ENCODE results near the gene C8G. TPM values are rescaled to one million over a fixed set of nuclear protein-coding genes. Genes with fewer than 3 reads are reported as not detected.

C8G gene
- total RNA-seq, 1 donor from 2014 or later: not detected

GRCh38 chr9:136985027-136985602 is 40.1 kb downstream of the C8G start:
- TF ChIP-seq CTCF (IDR thresholded peaks at IDR 0.05) (no peak), POLR2AphosphoS5 (IDR thresholded peaks at IDR 0.05; ENCODE audit: insufficient read depth in 1 of 2, low read depth in 1 of 2) (no peak), POLR2A (IDR thresholded peaks at IDR 0.05) (no peak)
- H3K27me3 ChIP-seq: peaks cover 6% of the 10 kb centered on the region
- peak overlapping the region in 1 of 2 donors; percentile 2 for H3K4me3 ChIP-seq
- peaks cover 28% of the 10 kb centered on the region for H3K4me1 ChIP-seq
- H3K9me3 ChIP-seq: no peaks in the 10 kb centered on the region
- intact Hi-C loops (cut with DNase I): no loop called here
- H3K36me3 ChIP-seq: no peaks in the 10 kb centered on the region
- no peak overlapping the region for H3K27ac ChIP-seq
- no peak for DNase-seq (ENCODE audit: extremely low spot score in 2 of 2)

- Histone ChIP-seq H3K27me3 (peaks cover 6% of the 10 kb centered on the region), H3K4me3 (no peak overlapping the region), H3K36me3 (no peaks in the 10 kb centered on the region), H3K27ac (no peak overlapping the region), H3K4me1 (peaks cover 26% of the 10 kb centered on the region), H3K9me3 (no peaks in the 10 kb centered on the region)
- DNase-seq (ENCODE audit: extremely low spot score in 2 of 2): no peak
- intact Hi-C loops (cut with DNase I): no loop called here
- no peak for TF ChIP-seq CTCF (IDR thresholded peaks at IDR 0.05)
- no peak for TF ChIP-seq POLR2AphosphoS5 (IDR thresholded peaks at IDR 0.05; ENCODE audit: insufficient read depth in 1 of 2, low read depth in 1 of 2)
Observed at GRCh38 chr9:136985853-136986252, 40.8 kb downstream of the C8G start.

- intact Hi-C loops (cut with DNase I): no loop called here
- TF ChIP-seq POLR2A (IDR thresholded peaks at IDR 0.05) (no peak), POLR2AphosphoS5 (IDR thresholded peaks at IDR 0.05; ENCODE audit: insufficient read depth in 1 of 2, low read depth in 1 of 2) (no peak), CTCF (IDR thresholded peaks at IDR 0.05) (no peak)
Observed at GRCh38 chr9:136988872-136989271, 43.8 kb downstream of the C8G start.

GRCh38 chr9:136990242-136990911 is 45.3 kb downstream of the C8G start:
- H3K36me3 ChIP-seq: no peaks in the 10 kb centered on the region
- intact Hi-C loops (cut with DNase I): no loop called here
- peaks cover 2% of the 10 kb centered on the region for H3K27me3 ChIP-seq

More at GRCh38 chr9:136988872-136989271, 43.8 kb downstream of the C8G start:
- Histone ChIP-seq H3K4me1 (peaks cover 40% of the 10 kb centered on the region), H3K27ac (no peak overlapping the region), H3K36me3 (no peaks in the 10 kb centered on the region), H3K9me3 (no peaks in the 10 kb centered on the region), H3K4me3 (no peak overlapping the region), H3K27me3 (peaks cover 6% of the 10 kb centered on the region)
- DNase-seq (ENCODE audit: extremely low spot score in 2 of 2): no peak

More at GRCh38 chr9:136990242-136990911, 45.3 kb downstream of the C8G start:
- TF ChIP-seq POLR2A (IDR thresholded peaks at IDR 0.05) (no peak), CTCF (IDR thresholded peaks at IDR 0.05) (no peak), POLR2AphosphoS5 (IDR thresholded peaks at IDR 0.05; ENCODE audit: insufficient read depth in 1 of 2, low read depth in 1 of 2) (no peak)
- no peak for DNase-seq (ENCODE audit: extremely low spot score in 2 of 2)
- no peak overlapping the region for H3K4me3 ChIP-seq
- H3K9me3 ChIP-seq: no peaks in the 10 kb centered on the region
- H3K4me1 ChIP-seq: peaks cover 39% of the 10 kb centered on the region
- no peak overlapping the region for H3K27ac ChIP-seq

Measured in vagina (tissue), 2 donors.